GM19397 (cell line): ENCODE data around the gene NT5C3B.
"Not testable (repeated sequence)": the region's sequence is repeated elsewhere in the genome, so short reads cannot be mapped to it uniquely, and the experiment has no call there.

ENCODE experiments used
- ATAC-seq: cut with Tn5 transposase; IDR thresholded peaks from one replicate; pipeline ENCODE4 v1.9.1; 2021; ENCODE audit warnings: mild to moderate bottlenecking, moderate library complexity; ENCODE audit not compliant: unreplicated experiment

NT5C3B gene

DNA sequence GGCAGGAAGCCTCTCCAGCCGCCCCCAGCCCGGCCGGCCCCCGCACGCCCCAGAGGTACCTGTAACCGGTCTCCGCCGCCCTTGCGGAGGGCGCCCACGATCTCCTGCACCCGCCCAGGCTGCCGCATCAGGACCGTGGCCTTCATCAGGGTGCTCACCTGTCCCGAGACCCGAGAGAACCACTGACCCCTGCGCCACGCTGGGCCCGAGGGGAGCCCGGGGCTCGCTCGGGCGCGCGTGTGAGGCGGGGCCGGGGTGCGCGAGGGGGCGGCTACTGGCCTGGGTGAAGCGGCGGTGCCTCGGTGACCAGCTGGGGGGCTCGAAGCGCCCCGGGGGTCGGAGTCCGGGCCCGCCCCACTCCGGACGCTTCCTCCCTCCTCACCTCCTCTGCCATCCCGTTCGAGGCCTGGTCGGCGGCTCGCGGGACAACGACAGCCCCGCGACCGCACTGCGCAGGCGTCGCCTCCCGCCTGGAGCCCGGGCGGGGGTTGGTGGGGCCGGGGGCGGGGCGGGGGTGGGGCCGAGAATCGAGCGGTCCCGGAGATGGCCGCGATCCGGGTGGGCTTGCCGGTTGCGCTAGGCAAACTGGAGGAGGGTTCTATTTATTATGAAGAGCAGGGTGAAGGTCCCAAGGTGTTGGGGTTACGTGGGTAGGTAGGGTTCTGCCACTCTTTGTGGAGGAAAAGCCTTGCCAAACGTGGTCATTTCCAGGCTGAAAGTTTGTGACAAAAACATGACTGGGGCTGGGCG is at the start of gene NT5C3B:
TSS of gene NT5C3B (minus strand) at position 433 of the 750 bp plus-strand sequence. CDS start at position 394, 39 bp downstream.
- peak; percentile 66 for ATAC-seq

DNA sequence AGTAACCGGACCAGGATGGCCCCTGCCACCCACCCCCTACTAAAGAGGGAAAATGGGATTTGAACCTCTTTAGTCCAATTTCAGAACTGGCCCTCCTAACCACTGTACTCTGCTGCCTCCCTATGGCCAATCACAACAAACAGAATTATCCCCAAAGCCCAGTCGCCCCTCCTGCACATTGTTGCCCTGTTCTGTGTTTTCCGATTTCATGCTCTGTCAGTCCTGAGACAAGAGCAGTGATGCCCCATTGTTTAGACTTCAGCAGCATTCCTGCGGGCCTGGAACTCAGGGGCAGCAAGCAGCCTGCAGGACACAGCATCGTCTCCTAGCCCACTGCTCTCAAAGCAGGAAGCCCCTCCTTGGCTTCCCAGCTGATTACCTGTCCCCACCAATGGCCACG is 49.7 kb upstream of the NT5C3B start:
- ATAC-seq = no peak

DNA sequence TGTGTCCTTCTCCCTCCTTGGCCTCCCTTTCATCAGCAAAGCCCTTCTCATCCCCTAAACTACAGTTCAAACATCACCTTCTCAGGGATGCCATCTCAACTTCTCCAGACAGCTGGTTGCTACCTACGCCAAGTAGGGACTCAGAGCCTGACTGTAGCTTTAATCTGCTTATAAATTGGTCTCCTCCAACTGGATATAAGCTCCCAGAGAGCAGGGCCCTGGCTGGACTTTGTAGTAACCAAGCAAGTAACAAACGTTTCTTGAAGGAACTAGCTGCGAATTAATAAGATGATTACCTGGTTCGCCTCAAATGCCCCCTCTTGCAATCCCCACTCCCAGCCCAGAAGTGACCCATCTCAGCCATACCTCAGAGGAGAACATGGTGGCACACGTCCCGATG is 46.7 kb upstream of the NT5C3B start:
- ATAC-seq = no peak

DNA sequence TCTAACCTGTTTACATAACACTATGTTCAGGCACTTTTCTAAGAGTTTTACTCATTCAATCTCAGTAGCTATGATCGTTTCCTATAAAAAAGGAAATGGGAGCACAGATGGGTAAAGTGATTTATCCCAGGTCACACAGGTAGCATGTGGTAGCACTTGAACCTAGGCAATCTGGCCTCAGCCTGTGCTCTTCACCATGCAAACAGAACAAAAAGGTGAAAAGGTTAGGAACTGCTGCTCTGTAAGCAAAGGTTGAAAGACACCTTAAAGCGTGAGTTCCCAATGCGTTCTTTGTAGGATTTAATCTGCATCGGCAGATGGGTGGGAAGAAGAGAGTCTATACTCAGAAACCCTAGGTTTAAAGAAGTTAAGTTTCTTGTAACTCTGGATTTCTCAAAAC is 44.1 kb upstream of the NT5C3B start:
- ATAC-seq = no peak

DNA sequence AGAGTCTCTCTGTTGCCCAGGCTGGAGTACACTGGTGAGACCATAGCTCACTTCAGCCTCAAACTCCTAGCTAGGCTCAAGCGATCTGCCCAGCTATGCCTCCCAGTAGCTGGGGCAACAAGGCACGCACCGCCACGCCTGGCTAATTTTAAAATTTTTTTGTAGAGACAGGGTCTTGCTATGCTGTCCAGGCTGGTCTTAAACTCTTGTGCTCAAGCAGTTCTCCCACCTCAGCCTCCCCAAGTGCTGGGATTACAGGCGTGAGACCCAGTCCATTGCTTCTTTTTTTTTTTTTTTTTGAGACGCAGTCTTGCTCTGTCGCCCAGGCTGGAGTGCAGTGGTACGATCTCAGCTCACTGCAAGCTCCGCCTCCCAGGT is 38.2 kb upstream of the NT5C3B start:
- not testable (repeated sequence) for ATAC-seq

DNA sequence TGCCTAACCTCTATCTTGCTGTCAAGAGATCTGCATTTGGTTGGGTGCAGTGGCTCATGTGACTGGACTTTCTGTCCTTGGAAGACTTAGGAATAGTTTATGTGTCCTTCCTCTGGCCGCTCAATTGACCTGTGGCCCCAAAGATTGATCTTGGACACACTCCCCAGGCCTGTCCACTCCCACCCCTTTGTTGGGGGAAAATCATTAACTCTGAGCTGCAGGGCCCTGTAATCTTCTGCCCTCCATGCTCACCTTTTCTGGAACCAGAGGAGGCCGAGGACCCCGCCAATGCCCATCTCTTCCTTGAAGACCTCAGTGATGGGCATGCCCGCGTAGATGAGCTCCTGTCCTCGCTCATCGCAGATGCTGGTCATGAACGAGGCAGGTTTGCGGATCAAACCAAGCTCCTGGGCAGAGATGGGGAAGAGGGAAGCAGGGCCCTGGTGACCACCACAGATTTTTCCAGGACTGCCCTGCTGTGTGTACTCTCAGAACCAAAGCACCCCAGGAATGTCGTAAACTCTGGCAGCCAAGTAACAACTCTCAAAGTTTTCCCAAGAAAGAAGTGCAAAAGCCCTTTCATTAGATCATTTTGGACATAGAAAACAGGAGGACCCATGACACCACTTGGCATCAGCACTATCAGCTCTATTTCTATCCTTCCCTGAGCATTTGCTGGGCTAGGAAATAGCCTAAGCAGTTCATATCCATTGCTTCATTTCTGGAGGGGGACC is 37.7 kb upstream of the NT5C3B start:
- ATAC-seq = no peak

DNA sequence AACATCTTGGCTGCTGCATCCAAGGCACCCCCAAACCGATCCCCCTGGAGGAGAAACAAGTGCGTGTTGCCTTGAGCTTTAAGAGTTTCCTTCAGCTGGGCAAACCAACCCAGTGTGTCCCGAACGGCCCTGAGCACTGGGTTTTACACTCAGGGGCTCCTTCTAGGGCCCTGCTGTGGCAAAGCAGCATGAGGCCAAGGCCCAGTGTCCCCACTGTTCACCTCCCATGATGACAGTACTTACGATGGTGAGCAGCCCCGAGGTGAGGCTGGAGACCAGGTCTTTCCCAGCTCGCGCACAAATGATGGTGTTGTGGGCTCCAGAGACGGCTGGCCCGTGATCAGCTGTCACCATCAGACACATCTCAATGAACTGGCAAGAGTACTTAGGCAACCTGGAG is 35.8 kb upstream of the NT5C3B start:
- ATAC-seq = no peak

- ATAC-seq = no peak
These were observed 34.6 kb upstream of the NT5C3B start for GRCh38 chr17:41870627-41871026.

DNA sequence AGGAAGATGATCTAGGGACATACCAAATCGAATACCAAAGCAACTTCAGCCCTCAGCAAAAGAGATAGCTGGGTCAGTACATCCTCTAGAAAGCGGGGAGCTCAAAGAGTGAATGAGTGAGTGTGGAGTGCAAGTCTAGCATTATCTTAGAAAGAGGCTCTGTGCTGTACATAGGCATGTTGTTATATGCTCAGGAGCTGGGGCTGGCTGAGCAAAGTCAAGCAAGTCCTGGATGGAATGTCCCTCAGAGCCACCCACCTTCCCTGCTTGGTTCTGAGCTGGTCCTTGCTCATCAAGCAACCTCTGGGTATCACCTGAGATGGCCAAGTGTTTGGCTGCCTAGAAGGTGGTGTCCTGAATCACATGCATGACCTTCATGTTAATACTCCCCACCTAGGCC is 34.1 kb upstream of the NT5C3B start:
- ATAC-seq = no peak

DNA sequence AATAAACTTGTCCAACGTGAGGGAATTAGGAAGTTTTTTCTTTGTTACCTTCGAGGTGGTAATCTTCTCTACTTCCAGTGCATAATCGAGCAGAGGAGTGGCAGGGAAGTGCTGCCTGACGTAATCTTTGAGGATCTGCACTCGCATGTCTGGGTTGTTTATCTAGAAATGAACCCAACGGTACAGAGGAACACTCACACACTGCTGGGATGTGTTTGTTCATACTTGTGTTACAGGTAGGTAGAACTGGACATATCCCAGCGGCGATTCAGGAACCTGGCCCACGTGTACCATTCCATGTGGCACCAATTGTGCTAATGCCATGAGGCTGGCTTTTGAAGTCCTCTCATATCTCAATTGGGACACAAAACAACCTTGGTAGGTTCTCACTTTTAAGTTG is 33.4 kb upstream of the NT5C3B start:
- no peak for ATAC-seq

GRCh38 chr17:41868568-41868967 is 32.5 kb upstream of the NT5C3B start:
- no peak for ATAC-seq

- no peak for ATAC-seq
These were observed 29.5 kb upstream of the NT5C3B start for GRCh38 chr17:41865596-41865893.

- peak; percentile 86 for ATAC-seq
These were observed 29.0 kb upstream of the NT5C3B start, which contains the start of gene KLHL11 for GRCh38 chr17:41864836-41865595. TSS of gene KLHL11 (minus strand) at chr17:41865423. CDS start at chr17:41865370, 53 bp downstream.

GRCh38 chr17:41864498-41864835 is 28.4 kb upstream of the NT5C3B start:
- ATAC-seq = peak; percentile 31

DNA sequence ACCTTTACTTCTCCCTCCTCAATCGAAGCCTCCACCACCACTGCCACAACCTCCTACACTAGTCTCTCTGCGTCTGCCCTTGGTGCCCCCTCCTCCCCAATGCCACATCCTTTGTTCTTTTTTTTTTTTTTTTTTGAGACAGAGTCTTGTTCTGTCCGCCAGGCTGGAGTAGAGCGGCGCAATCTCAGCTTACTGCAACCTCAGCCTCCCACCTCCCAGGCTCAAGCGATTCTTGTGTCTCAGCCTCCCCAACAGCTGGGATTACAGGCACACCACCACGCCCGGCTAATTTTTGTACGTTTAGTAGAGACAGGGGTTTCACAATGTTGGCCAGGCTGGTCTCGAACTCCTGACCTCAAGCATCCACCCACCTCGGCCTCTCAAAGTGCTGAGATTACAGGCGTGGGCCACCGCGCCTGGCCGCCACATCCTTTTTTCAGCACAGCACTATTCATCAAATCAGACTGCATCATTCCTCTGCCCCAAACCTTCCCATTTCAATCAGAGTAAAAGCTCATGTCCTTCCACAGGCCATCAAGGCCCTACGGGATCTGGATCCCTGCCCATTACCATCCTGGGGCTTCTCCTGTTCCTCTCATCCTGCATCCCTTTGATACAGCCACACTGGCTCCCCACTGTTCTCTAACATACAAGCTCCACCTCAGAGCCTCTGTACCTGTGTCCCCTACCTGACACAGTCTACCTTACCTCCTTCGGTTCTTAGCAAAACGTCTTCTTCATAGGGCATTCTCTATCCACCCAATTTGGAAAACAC is 27.2 kb upstream of the NT5C3B start:
- ATAC-seq = no peak

DNA sequence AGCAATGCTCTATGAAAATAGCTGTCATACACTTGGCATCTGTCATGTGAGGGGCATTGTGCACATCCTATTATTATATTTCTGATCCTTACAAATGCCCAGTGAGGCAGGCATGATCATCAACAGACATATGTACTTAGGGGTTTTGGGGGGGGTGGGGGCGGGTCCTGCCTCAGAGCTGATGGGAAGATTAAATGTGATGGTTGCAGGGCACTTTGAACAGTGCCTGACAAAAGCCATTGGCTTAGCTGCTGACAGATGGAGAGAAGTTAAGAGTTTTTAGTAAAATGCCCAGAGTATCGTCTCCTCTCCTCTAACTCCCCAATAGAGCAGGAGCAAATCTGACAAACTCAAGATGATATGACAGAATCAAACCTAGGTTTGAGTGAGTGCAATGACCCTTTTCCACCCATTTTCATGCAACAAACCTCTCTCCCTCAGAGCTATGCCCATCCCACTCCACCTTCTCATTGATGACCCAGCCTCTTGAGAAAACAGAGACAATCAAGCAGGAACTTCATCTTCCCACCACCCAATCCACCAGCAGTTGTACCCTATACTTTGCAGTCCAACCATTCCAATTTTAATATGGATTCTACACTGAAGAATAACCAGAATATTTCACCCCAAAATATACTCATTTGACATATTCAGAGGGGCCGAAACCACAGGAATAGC is 24.4 kb upstream of the NT5C3B start:
- ATAC-seq = no peak

DNA sequence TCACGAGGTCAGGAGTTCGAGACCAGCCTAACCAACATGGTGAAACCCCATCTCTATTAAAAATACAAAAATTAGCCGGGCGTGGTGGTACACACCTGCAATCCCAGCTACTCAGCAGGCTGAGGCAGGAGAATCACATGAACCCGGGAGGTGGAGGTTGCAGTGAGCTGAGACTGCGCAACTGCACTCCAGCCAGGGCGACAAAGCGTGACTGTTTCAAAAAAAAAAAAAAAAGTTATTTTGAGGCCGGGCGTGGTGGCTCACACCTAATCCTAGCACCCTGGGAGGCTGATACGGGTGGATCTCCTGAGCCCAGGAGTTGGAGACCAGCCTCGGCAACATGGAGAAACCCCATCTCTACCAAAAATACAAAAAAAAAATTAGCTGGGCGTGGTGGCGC is 15.3 kb upstream of the NT5C3B start:
- ATAC-seq = not testable (repeated sequence)

DNA sequence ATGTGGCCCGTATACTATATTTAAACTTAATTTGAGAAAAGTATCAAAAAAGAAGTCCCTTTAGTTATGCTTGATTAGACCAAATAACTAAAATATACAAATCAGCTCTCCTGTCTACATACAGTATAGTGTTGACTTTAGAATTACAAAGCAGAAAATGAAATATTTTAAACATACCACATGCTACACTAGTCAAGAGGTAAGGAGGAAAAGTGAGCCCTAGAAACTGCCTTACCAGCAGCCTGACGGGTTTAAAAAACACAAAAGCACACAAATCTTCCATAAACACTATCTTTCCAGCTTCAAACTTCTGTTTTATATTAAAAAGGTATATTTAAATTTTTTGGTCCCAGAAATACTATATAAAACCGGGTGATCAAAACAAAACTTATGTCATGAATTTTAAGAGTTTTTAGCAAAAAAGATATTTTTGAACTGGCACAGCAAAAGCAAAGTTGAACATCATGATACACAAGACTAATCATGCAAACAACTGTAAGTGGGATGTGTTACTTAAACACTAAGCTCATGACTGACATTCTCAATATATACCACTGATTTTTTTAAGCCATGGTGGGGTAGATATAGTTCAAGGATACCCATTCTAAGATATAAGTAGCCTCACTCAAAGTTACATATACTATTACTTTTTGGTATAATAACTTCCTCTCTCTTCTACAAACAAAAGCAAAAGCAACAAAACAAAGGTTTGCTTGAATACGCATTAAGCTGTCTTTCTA is 13.4 kb upstream of the NT5C3B start:
- ATAC-seq = no peak

- no peak for ATAC-seq
These were observed 12.8 kb upstream of the NT5C3B start for GRCh38 chr17:41848788-41849187.

- no peak for ATAC-seq
These were observed 8.9 kb upstream of the NT5C3B start for GRCh38 chr17:41844971-41845370.
